SU-DHL-6 (cell line): ENCODE data around the gene PGBD5.

ENCODE experiments used
- H2AFZ ChIP-seq: fragments of 200-600 bp; sonication (generic); 2 replicates; pipeline ENCODE4 v1.6.1; 2014; ENCODE audit warnings: low read depth, mild to moderate bottlenecking, moderate library complexity, mixed read lengths, antibody characterized with exemption, low read length; ENCODE audit not compliant: severe bottlenecking
- H3F3A ChIP-seq: fragments of 200-600 bp; shearing (Covaris generic); 2 replicates; pipeline ENCODE4 v1.6.0; 2016; ENCODE audit warnings: antibody characterized with exemption, mild to moderate bottlenecking; ENCODE audit not compliant: insufficient read depth
- H3K27ac ChIP-seq: fragments of 200-600 bp; sonication (generic); 2 replicates; pipeline ENCODE4 v1.5.1; 2016; ENCODE audit warnings: low read depth, mild to moderate bottlenecking, low read length, moderate library complexity, mixed read lengths
- H3K27me3 ChIP-seq: fragments of 200-600 bp; sonication (generic), shearing (Covaris generic); 2 replicates; pipeline ENCODE4 v1.6.0; 2014; ENCODE audit warnings: mild to moderate bottlenecking, low read length
- H3K36me3 ChIP-seq: fragments of 200-600 bp; sonication (generic); 2 replicates; pipeline ENCODE4 v1.6.1; 2014; ENCODE audit warnings: mild to moderate bottlenecking, low read length, mixed read lengths
- H3K4me2 ChIP-seq: fragments of 300-600, 200-600 bp; shearing (Covaris generic), sonication (generic); 2 replicates; pipeline ENCODE4 v1.6.0; 2014; ENCODE audit warnings: low read length, low read depth, mild to moderate bottlenecking; ENCODE audit not compliant: poor library complexity, severe bottlenecking
- H3K4me3 ChIP-seq: fragments of 200-600 bp; sonication (generic); 2 replicates; pipeline ENCODE4 v1.5.1; 2014; ENCODE audit warnings: antibody characterized with exemption, low read length, mild to moderate bottlenecking, mixed read lengths; ENCODE audit not compliant: insufficient read depth, poor library complexity, severe bottlenecking
- H3K79me2 ChIP-seq: fragments of 200-600 bp; sonication (generic); 2 replicates; pipeline ENCODE4 v1.6.1; 2014; ENCODE audit warnings: mild to moderate bottlenecking, low read length, moderate library complexity; ENCODE audit not compliant: insufficient read depth
- H3K9ac ChIP-seq: fragments of 200-600 bp; sonication (generic); 2 replicates; pipeline ENCODE4 v1.7.0; 2014; ENCODE audit warnings: mild to moderate bottlenecking, low read length
- H3K9me2 ChIP-seq: fragments of 200-600 bp; sonication (generic); replicated peaks from 2 replicates; pipeline ENCODE4 v1.6.1; 2014; ENCODE audit warnings: low read length; ENCODE audit not compliant: insufficient read depth
- H3K9me3 ChIP-seq: fragments of 200-600 bp; sonication (generic); 2 replicates; pipeline ENCODE4 v1.6.1; 2014; ENCODE audit warnings: low read length, mixed read lengths; ENCODE audit not compliant: insufficient read depth
- H4K20me1 ChIP-seq: fragments of 200-600 bp; sonication (generic); 2 replicates; pipeline ENCODE4 v1.6.1; 2014; ENCODE audit warnings: low read depth, mild to moderate bottlenecking, antibody characterized with exemption, low read length, moderate library complexity, mixed read lengths
- EZH2phosphoT487 ChIP-seq: fragments of 200-600 bp; sonication (generic), shearing (Covaris generic); conservative IDR thresholded peaks from 2 replicates; pipeline ENCODE4 v1.6.1; 2018; ENCODE audit warnings: mild to moderate bottlenecking, antibody characterized with exemption, low read length, moderate library complexity, mixed read lengths
- TF ChIP-seq, protein P1 (sequence below): fragments of 200-600 bp; sonication (generic); IDR thresholded peaks from one replicate; pipeline ENCODE4 v1.5.1; 2017; ENCODE audit warnings: antibody characterized with exemption, mild to moderate bottlenecking, low read length, moderate library complexity; ENCODE audit not compliant: insufficient read depth, poor library complexity, severe bottlenecking

PGBD5 gene

DNA sequence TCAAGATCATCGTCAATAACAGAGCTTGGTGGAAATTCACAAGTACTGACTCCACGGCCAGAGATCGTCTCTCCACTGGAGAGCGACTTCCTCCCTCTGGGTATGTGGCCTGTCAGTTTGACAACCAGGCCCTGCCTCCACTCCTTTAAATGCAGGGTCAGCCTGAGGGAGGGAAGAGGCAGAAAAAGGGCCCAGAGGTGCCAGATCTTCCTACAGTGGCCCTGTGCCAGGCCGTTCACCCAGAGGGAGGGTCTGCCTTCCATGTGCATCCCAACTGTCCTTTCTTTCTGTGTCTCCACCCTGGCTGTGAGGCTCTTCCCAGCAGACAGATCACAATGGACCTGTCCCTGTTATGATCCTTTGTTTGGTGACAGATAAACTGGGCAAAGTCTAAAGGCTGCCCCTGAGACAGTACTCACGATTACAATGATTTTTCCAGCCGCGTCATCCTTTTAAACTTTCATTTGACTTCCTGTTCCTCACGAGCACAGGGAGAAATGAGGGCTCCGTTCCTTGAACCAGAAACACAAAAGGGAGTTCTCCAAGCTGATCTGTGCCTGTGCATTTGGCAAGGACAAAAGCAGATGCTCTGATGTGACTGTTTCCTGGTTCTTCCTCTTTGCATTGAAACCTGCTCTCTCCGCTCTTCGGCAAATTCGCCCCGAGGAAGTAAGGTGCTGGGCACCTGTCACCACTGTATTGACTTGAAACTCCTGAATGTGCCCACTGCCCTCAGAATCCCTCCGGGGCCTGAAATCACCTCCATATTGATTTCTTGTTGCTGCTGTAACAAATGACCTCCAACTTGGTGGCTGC is 126.7 kb downstream of the PGBD5 start:
- Histone ChIP-seq H3K4me3 (no peak overlapping the region), H3K9ac (no peak overlapping the region), H3F3A (no peaks in the 10 kb centered on the region), H3K79me2 (no peaks in the 10 kb centered on the region), H3K4me2 (no peak overlapping the region), H2AFZ (no peak overlapping the region), H3K9me3 (no peaks in the 10 kb centered on the region), H3K36me3 (no peaks in the 10 kb centered on the region), H3K27ac (no peak overlapping the region), H3K9me2 (no peaks in the 10 kb centered on the region), H4K20me1 (no peaks in the 10 kb centered on the region), H3K27me3 (no peaks in the 10 kb centered on the region)
- no peak for TF ChIP-seq EZH2phosphoT487
- TF ChIP-seq, protein P1, sequence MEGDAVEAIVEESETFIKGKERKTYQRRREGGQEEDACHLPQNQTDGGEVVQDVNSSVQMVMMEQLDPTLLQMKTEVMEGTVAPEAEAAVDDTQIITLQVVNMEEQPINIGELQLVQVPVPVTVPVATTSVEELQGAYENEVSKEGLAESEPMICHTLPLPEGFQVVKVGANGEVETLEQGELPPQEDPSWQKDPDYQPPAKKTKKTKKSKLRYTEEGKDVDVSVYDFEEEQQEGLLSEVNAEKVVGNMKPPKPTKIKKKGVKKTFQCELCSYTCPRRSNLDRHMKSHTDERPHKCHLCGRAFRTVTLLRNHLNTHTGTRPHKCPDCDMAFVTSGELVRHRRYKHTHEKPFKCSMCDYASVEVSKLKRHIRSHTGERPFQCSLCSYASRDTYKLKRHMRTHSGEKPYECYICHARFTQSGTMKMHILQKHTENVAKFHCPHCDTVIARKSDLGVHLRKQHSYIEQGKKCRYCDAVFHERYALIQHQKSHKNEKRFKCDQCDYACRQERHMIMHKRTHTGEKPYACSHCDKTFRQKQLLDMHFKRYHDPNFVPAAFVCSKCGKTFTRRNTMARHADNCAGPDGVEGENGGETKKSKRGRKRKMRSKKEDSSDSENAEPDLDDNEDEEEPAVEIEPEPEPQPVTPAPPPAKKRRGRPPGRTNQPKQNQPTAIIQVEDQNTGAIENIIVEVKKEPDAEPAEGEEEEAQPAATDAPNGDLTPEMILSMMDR = no peak

DNA sequence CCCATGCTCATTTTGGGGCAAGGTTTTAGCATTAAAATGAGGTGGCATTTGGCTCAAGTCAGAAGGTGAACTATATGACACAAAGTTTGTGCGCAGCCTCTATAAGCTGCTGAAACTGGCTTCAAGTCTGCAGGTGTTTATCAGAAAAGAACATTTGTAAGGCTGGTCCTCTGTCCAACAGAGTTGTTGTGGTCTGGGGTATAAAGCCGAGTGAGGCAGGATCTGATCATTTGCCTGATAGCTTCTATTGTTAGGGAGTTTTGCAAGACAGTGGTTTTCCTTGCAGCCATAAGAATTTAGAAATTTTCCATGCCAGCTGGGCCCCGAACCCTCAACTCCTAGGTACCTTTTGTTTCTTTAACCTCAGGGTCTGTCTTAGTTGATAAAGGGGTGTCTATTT is 130.8 kb downstream of the PGBD5 start:
- H3F3A ChIP-seq = no peaks in the 10 kb centered on the region
- no peaks in the 10 kb centered on the region for H3K79me2 ChIP-seq
- no peak overlapping the region for H2AFZ ChIP-seq
- H3K4me2 ChIP-seq = no peak overlapping the region
- no peak overlapping the region for H3K9ac ChIP-seq
- no peaks in the 10 kb centered on the region for H3K36me3 ChIP-seq
- no peaks in the 10 kb centered on the region for H3K27me3 ChIP-seq
- H3K9me3 ChIP-seq = no peaks in the 10 kb centered on the region
- no peak overlapping the region for H3K4me3 ChIP-seq
- TF ChIP-seq, protein P1 = no peak
- no peak for TF ChIP-seq EZH2phosphoT487
- H3K27ac ChIP-seq = no peak overlapping the region
- no peaks in the 10 kb centered on the region for H3K9me2 ChIP-seq
- no peaks in the 10 kb centered on the region for H4K20me1 ChIP-seq

DNA sequence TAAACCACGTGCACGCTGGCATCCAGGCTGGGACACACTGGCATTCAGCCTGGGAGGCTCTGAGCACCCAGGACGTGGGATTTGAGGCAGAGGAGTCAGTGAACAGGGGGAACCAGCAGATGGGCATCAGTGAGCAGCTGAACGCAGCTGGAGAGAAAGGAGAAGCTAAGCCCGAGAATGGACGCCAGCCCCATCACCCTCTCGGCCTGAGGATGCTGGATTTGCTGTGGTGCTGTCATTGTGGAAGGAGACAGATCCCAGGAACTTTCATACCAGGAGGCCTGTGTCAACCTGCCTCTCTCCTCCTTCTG is 132.8 kb downstream of the PGBD5 start:
- H3K9me2 ChIP-seq = no peaks in the 10 kb centered on the region
- no peaks in the 10 kb centered on the region for H3K79me2 ChIP-seq
- H3F3A ChIP-seq = no peaks in the 10 kb centered on the region
- no peaks in the 10 kb centered on the region for H4K20me1 ChIP-seq
- H3K27ac ChIP-seq = no peak overlapping the region
- no peak for TF ChIP-seq EZH2phosphoT487
- TF ChIP-seq, protein P1 = no peak
- no peak overlapping the region for H3K9ac ChIP-seq
- no peaks in the 10 kb centered on the region for H3K9me3 ChIP-seq
- no peak overlapping the region for H2AFZ ChIP-seq
- H3K27me3 ChIP-seq = no peaks in the 10 kb centered on the region
- no peak overlapping the region for H3K4me3 ChIP-seq
- H3K4me2 ChIP-seq = no peak overlapping the region
- no peaks in the 10 kb centered on the region for H3K36me3 ChIP-seq
